ENCODE data around the gene GRAP. TPM values are rescaled to one million over a fixed set of nuclear protein-coding genes. Genes with fewer than 3 reads are reported as not detected.
"Not testable (repeated sequence)": the region's sequence is repeated elsewhere in the genome, so short reads cannot be mapped to it uniquely, and the experiment has no call there.

GRAP gene
- total RNA-seq, 1 donor from 2014 or later, result 6.3 TPM

DNA sequence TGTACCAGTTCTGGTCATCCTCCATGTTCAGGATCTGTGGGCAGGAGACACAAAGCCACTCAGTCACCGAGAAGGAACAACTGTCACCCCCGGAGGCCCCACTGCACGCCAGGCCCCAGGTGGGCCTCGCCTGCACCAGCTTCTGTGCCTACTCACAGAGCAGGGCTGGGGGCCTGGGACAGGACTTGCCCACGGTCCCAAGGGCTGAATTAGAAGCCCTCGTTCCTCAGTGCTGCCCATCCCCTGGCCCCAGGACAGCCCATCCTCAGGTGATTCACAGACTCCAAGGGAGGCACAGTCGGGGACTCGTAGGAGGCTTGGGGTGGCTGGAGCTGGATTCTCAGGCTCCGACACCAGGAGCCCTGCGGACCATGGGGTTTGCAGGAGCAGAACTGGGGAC lies 4.9 kb downstream of the GRAP start:
- not testable (repeated sequence) for H3K27me3 ChIP-seq (ENCODE audit: control insufficient read depth in 3 of 3, insufficient read depth in 3 of 3, low read length in 3 of 3); H3K27ac ChIP-seq (ENCODE audit: low read depth, low read length)

DNA sequence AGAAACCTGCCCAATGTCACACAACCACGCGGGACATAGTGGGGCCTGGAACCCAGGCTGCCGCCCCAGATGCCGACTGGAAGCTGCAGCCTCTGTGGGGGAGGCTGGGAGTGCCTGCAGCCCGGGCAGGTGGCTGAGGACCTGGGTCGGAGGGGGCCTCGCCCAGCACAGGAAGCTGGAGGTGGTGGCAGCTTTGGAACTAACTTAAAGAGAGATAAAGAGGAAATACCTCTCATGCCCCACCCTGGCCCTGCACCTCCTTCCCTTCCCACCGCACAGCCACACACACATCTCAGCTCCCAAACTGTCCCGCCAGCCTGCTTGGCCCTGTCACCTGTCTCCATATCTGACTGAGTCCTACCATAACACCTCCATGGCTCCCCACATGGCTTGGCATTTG lies 6.4 kb downstream of the GRAP start:
- not testable (repeated sequence) for H3K36me3 ChIP-seq (ENCODE audit: control insufficient read depth in 3 of 3, insufficient read depth in 3 of 3, low read length in 3 of 3); H3K4me3 ChIP-seq (ENCODE audit: low read length in 3 of 3); H3K9ac ChIP-seq (ENCODE audit: low read depth in 1 of 3, low read length in 3 of 3); H3K4me1 ChIP-seq (ENCODE audit: control insufficient read depth in 3 of 3, insufficient read depth in 3 of 3, low read length in 3 of 3); H3K27me3 ChIP-seq (ENCODE audit: control insufficient read depth in 3 of 3, insufficient read depth in 3 of 3, low read length in 3 of 3); H3K9me3 ChIP-seq (ENCODE audit: control insufficient read depth in 3 of 3, low read length in 3 of 3); H3K27ac ChIP-seq (ENCODE audit: low read depth, low read length)

More for the DNA sequence above, 4.9 kb downstream of the GRAP start:
- not testable (repeated sequence) for H3K4me3 ChIP-seq (ENCODE audit: low read length in 3 of 3); H3K4me1 ChIP-seq (ENCODE audit: control insufficient read depth in 3 of 3, insufficient read depth in 3 of 3, low read length in 3 of 3); H3K9ac ChIP-seq (ENCODE audit: low read depth in 1 of 3, low read length in 3 of 3); H3K9me3 ChIP-seq (ENCODE audit: control insufficient read depth in 3 of 3, low read length in 3 of 3); H3K36me3 ChIP-seq (ENCODE audit: control insufficient read depth in 3 of 3, insufficient read depth in 3 of 3, low read length in 3 of 3)

DNA sequence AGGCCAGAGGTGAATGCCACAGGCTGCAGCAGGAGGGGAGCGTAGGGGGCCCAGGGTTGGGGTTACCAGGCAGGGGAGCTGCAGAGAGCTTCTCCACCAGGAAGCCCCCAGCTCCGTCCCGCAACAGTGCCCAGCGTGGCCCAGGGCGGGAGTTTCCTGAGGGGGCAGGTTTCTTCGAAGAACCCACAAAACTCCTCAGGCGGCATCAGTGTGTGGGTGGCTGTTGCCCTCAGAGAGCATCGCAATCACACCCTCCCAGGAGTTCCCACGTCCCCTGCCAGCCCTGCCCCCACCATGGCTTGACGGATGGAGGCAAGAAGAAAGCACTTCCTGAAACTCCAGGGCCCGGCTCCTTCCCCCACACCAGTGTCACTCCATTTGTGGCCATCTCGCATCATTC lies 8.0 kb downstream of the GRAP start:
- not testable (repeated sequence) for H3K4me3 ChIP-seq (ENCODE audit: low read length in 3 of 3); H3K27me3 ChIP-seq (ENCODE audit: control insufficient read depth in 3 of 3, insufficient read depth in 3 of 3, low read length in 3 of 3); H3K4me1 ChIP-seq (ENCODE audit: control insufficient read depth in 3 of 3, insufficient read depth in 3 of 3, low read length in 3 of 3); H3K9ac ChIP-seq (ENCODE audit: low read depth in 1 of 3, low read length in 3 of 3); H3K36me3 ChIP-seq (ENCODE audit: control insufficient read depth in 3 of 3, insufficient read depth in 3 of 3, low read length in 3 of 3); H3K27ac ChIP-seq (ENCODE audit: low read depth, low read length); H3K9me3 ChIP-seq (ENCODE audit: control insufficient read depth in 3 of 3, low read length in 3 of 3)

DNA sequence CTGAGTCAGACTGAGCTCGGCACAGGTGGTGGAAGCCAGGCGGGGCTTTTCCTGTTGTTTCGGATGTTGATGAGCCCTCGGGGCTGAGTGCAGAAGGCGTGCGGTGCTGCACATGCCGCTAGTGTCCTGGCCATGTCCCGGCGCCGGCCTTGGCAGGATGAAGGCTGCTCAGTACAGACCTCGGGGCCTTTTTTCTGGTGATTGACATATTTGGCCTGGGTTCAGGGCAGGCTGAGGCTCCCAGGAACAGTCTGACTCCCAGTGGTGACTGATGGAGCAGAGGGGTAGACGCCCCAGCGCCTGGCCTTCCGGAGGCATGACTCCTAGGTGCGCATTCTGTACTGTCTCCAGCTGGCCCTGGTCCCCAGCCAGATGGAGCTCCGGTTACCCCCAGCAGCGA lies 8.8 kb downstream of the GRAP start:
- not testable (repeated sequence) for H3K9me3 ChIP-seq (ENCODE audit: control insufficient read depth in 3 of 3, low read length in 3 of 3); H3K9ac ChIP-seq (ENCODE audit: low read depth in 1 of 3, low read length in 3 of 3); H3K4me1 ChIP-seq (ENCODE audit: control insufficient read depth in 3 of 3, insufficient read depth in 3 of 3, low read length in 3 of 3); H3K4me3 ChIP-seq (ENCODE audit: low read length in 3 of 3); H3K27ac ChIP-seq (ENCODE audit: low read depth, low read length); H3K36me3 ChIP-seq (ENCODE audit: control insufficient read depth in 3 of 3, insufficient read depth in 3 of 3, low read length in 3 of 3); H3K27me3 ChIP-seq (ENCODE audit: control insufficient read depth in 3 of 3, insufficient read depth in 3 of 3, low read length in 3 of 3)

DNA sequence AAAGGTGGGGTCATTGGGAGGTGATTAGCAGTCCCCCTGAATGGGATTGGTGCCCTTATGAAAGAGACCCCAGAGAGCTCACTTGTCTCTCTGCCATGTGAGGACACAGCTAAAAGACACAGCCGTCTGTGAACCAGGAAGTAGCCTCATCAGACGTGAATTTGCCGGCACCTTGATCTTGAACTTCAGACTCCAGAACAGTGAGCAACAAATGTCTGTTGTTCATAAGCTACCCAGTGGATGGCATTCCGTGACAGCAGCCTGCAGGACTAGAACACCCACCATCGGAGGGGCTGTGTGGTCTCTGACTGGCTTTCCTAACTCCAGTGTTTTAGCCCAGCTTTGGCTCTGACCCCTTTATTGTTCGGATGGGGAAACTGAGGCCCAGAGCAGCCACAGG lies 9.2 kb downstream of the GRAP start:
- not testable (repeated sequence) for H3K9me3 ChIP-seq (ENCODE audit: control insufficient read depth in 3 of 3, low read length in 3 of 3); H3K9ac ChIP-seq (ENCODE audit: low read depth in 1 of 3, low read length in 3 of 3); H3K27me3 ChIP-seq (ENCODE audit: control insufficient read depth in 3 of 3, insufficient read depth in 3 of 3, low read length in 3 of 3); H3K27ac ChIP-seq (ENCODE audit: low read depth, low read length); H3K4me3 ChIP-seq (ENCODE audit: low read length in 3 of 3); H3K36me3 ChIP-seq (ENCODE audit: control insufficient read depth in 3 of 3, insufficient read depth in 3 of 3, low read length in 3 of 3); H3K4me1 ChIP-seq (ENCODE audit: control insufficient read depth in 3 of 3, insufficient read depth in 3 of 3, low read length in 3 of 3)

DNA sequence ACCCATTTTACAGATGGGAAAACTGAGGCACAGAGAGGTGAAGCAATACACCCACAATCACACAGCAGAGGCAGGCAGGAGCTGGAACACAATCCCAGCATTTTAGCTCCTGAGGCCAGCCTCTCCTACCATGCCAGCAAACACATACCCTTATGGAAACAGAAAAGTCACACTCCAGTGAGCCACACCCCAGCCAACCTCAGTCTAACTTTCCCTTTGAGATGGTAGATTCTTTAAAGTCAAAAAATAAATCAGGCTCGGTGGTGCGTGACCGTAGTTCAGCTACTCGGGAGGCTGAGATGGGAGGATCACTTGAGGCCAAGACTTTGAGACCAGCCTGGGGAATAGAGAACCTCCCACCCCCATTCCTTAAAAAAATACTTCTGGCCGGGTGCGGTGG lies 10.6 kb downstream of the GRAP start:
- not testable (repeated sequence) for H3K4me1 ChIP-seq (ENCODE audit: control insufficient read depth in 3 of 3, insufficient read depth in 3 of 3, low read length in 3 of 3); H3K36me3 ChIP-seq (ENCODE audit: control insufficient read depth in 3 of 3, insufficient read depth in 3 of 3, low read length in 3 of 3); H3K9ac ChIP-seq (ENCODE audit: low read depth in 1 of 3, low read length in 3 of 3); H3K27ac ChIP-seq (ENCODE audit: low read depth, low read length); H3K27me3 ChIP-seq (ENCODE audit: control insufficient read depth in 3 of 3, insufficient read depth in 3 of 3, low read length in 3 of 3); H3K9me3 ChIP-seq (ENCODE audit: control insufficient read depth in 3 of 3, low read length in 3 of 3); H3K4me3 ChIP-seq (ENCODE audit: low read length in 3 of 3)

DNA sequence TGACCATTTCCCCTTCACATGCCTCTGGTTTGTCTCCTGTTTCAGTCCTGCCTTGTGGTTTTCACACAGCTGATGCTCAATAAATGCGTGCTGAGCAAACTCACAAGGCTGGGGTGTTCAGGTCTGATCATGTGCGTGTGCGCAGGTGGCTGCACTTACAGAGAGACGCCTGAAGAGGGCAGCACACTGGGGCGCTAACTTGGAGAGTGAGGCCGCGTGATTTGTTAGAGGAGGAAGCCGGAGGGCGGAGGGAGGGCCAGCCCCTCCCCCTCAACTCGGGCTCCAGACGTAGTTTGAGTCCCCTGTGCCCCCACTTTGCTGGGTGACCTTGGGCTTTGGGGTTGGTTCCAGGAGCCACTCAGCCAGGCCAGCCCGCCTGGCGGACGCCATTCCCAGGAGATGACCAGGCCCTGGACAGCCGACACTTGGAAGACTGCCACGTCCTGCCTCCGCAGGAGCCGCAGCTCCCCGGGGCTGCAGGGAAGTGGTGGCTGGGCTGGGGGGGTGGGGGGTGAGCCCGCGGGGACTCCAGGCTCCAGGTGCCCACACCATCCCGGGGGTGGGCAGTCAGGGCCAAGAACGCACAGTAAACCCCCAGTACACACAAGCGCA lies 14.3 kb downstream of the GRAP start:
- H3K4me3 ChIP-seq (ENCODE audit: low read length in 3 of 3); H3K4me1 ChIP-seq (ENCODE audit: control insufficient read depth in 3 of 3, insufficient read depth in 3 of 3, low read length in 3 of 3); H3K27ac ChIP-seq (ENCODE audit: low read depth, low read length); H3K9ac ChIP-seq (ENCODE audit: low read depth in 1 of 3, low read length in 3 of 3); H3K9me3 ChIP-seq (ENCODE audit: control insufficient read depth in 3 of 3, low read length in 3 of 3); H3K27me3 ChIP-seq (ENCODE audit: control insufficient read depth in 3 of 3, insufficient read depth in 3 of 3, low read length in 3 of 3); H3K36me3 ChIP-seq (ENCODE audit: control insufficient read depth in 3 of 3, insufficient read depth in 3 of 3, low read length in 3 of 3): not testable (repeated sequence)

DNA sequence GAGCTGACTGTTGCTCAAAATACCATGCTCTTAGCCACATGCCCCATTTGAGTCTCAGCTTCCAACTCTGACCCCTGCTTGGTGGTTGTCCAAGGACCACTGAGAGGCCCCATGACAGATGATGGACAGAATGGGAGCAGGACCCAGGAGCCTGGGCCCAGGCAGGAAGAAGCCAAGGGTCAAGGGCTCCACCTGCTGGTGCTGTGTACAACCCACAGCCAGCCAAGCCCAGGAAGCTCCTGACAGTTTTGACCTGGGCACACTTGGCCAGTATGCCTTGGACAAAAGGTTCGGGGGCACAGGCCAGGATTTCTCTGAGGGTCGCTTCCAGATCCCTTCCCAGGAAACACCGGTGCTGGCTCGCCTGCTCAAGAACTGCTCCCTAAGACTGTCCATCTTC lies 15.0 kb downstream of the GRAP start:
- H3K36me3 ChIP-seq (ENCODE audit: control insufficient read depth in 3 of 3, insufficient read depth in 3 of 3, low read length in 3 of 3); H3K4me1 ChIP-seq (ENCODE audit: control insufficient read depth in 3 of 3, insufficient read depth in 3 of 3, low read length in 3 of 3); H3K9me3 ChIP-seq (ENCODE audit: control insufficient read depth in 3 of 3, low read length in 3 of 3); H3K27ac ChIP-seq (ENCODE audit: low read depth, low read length); H3K4me3 ChIP-seq (ENCODE audit: low read length in 3 of 3); H3K27me3 ChIP-seq (ENCODE audit: control insufficient read depth in 3 of 3, insufficient read depth in 3 of 3, low read length in 3 of 3); H3K9ac ChIP-seq (ENCODE audit: low read depth in 1 of 3, low read length in 3 of 3): not testable (repeated sequence)

DNA sequence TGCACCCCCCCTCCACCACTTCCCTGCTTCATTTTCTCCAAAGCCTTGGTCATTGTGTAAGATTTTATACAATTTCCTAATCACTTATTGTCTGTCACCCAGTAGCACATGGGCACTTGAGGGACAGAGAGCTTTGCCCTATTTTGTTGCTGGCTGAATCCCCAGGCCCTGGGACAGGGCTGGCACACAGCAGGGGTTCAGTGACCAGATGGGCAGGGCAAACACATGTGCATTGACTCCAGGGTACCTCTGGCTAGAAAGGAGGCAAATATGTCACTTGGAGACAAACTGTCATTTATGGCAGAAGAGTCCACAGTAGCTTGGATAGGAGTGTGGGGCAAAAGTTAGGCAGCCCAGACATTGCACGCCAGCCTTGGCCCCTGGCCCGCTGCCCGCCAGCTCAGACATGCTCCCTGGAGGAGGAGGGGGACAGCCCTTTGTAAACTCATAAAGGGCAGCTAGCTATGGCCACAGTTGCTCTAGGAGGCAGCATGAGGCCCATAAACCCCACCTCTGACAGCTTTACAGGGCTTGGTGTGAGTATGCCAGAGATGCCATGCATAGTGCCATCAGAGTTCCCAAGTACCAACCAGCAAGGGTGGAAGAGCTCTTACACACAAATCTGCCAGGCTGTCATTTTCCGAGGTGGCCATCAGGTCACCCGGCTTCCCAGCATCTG lies 15.8 kb downstream of the GRAP start:
- H3K27ac ChIP-seq (ENCODE audit: low read depth, low read length); H3K4me3 ChIP-seq (ENCODE audit: low read length in 3 of 3): not testable (repeated sequence)

DNA sequence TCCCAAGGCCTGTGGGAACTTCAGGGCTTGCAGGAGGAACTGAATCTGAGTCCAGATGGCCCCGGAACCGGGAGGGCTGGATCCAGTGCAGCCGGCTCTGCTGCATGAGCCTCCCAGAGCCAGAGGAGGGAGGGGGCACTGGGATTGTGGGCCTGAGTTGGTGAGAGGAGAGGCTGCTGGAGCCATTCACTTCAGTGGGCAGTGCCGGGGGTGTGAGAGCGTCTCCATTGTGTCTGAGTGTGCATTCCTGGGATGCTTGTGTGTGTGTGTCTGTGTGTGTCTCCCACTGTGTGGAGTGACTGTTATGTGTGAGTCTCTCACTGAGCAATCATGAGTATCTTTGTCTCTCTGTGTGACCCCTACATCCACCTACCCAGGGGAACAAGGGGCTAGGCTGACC lies 17.0 kb downstream of the GRAP start:
- not testable (repeated sequence) for H3K4me3 ChIP-seq (ENCODE audit: low read length in 3 of 3)

More for the DNA sequence above, 15.8 kb downstream of the GRAP start:
- not testable (repeated sequence) for H3K9me3 ChIP-seq (ENCODE audit: control insufficient read depth in 3 of 3, low read length in 3 of 3); H3K9ac ChIP-seq (ENCODE audit: low read depth in 1 of 3, low read length in 3 of 3); H3K36me3 ChIP-seq (ENCODE audit: control insufficient read depth in 3 of 3, insufficient read depth in 3 of 3, low read length in 3 of 3); H3K27me3 ChIP-seq (ENCODE audit: control insufficient read depth in 3 of 3, insufficient read depth in 3 of 3, low read length in 3 of 3); H3K4me1 ChIP-seq (ENCODE audit: control insufficient read depth in 3 of 3, insufficient read depth in 3 of 3, low read length in 3 of 3)

More for the DNA sequence above, 17.0 kb downstream of the GRAP start:
- H3K27ac ChIP-seq (ENCODE audit: low read depth, low read length); H3K27me3 ChIP-seq (ENCODE audit: control insufficient read depth in 3 of 3, insufficient read depth in 3 of 3, low read length in 3 of 3); H3K9ac ChIP-seq (ENCODE audit: low read depth in 1 of 3, low read length in 3 of 3); H3K9me3 ChIP-seq (ENCODE audit: control insufficient read depth in 3 of 3, low read length in 3 of 3); H3K4me1 ChIP-seq (ENCODE audit: control insufficient read depth in 3 of 3, insufficient read depth in 3 of 3, low read length in 3 of 3); H3K36me3 ChIP-seq (ENCODE audit: control insufficient read depth in 3 of 3, insufficient read depth in 3 of 3, low read length in 3 of 3): not testable (repeated sequence)
